Stomach (tissue), 4 donors: ENCODE data around the gene C3orf22.

ENCODE experiments used
- CTCF ChIP-seq, 7 experiments: fragments of 450-650 bp in 4 of 7; fragments of 200-600 bp in 3 of 7; sonication (generic) in 3 of 7; IDR thresholded peaks; one replicate each; pipeline ENCODE4 v1.5.1; 2016 to 2019; ENCODE audit warnings: antibody characterized with exemption in 7 of 7, control low read depth in 2 of 7, mild to moderate bottlenecking in 1 of 7
- POLR2A ChIP-seq, 4 donors: fragments of 450-650 bp; IDR thresholded peaks; one replicate each; pipeline ENCODE4 v1.6.1; 2016; ENCODE audit warnings: antibody characterized with exemption in 4 of 4, control low read depth in 2 of 4, mild to moderate bottlenecking in 1 of 4, moderate library complexity in 1 of 4
- POLR2AphosphoS5 ChIP-seq, 3 donors: sonication (generic); formaldehyde crosslinking; IDR thresholded peaks; one replicate each; pipeline ENCODE4 v1.6.1; 2016; ENCODE audit warnings: antibody characterized with exemption in 3 of 3

- TF ChIP-seq CTCF (IDR thresholded peaks at IDR 0.05): no peak
- TF ChIP-seq POLR2A (IDR thresholded peaks at IDR 0.05): no peak
- TF ChIP-seq POLR2AphosphoS5 (IDR thresholded peaks at IDR 0.05): no peak
Observed at GRCh38 chr3:126514161-126514560, 44.6 kb downstream of the C3orf22 start.
